Glomerular endothelial cell (primary cell): ENCODE results near the gene CCDC82. TPM values are rescaled to one million over a fixed set of nuclear protein-coding genes. Genes with fewer than 3 reads are reported as not detected.

Experiments used
- DNase-seq: peaks from one replicate; pipeline ENCODE4 v3.0.0-alpha.2; 2011; ENCODE audit warnings: low read depth, low spot score; ENCODE audit errors: extremely low read depth
- total RNA-seq: library from RNA; depleted of rRNA; stranded (reverse); fragments of >200 nt; gene quantifications from 2 replicates; pipeline ENCODE4 v1.2.3, GENCODE V29; 2015

Gene CCDC82
- total RNA-seq, 1 donor from 2014 or later = 24.6 TPM

DNA sequence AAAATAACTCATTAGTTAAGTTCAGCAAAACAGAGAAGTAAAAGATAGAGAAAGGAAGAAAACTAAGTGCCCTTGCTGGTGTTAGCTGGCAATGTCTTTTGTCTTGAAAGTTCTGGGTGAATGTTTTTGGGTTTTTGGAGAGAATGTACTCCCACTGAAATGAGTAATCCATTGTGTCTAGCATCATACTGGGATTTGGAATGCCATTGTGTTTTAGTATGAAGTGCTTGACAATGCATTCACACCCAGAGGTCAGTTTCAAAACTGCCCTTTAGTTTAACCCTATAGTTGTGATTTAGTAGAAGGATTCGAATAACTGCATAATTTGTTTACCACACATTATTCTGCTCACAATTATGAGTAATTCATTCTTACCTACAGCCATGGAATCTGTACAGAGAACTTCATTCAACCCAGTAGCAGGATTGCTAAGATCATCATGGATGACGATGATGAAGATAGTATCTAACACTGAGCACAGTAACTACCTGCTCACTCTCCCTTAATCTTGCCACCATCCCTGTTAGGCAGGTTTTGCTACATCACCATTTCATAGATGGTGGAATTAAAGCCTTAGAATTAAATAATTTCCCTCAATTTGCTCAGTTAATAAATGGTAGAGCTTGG lies 80.6 kb downstream of the CCDC82 start:
- no peak for DNase-seq

DNA sequence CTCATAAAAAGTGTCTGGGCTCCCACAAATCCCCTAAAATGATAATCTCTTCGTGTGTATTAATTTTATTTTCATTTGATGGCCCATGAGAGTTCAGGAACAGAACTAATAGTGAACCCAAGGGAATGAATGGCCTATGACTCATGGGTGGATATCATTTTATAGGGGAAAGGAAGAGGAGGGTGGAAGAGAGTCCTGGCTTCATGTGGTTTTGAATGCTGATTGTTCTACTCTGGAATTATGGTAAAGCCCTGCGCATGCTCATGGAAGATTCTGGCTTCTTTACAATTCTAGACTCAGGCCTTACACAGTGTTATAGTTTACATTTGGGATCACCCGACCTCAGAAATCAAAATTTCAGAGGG lies 82.0 kb downstream of the CCDC82 start:
- DNase-seq = peak; percentile 75

DNA sequence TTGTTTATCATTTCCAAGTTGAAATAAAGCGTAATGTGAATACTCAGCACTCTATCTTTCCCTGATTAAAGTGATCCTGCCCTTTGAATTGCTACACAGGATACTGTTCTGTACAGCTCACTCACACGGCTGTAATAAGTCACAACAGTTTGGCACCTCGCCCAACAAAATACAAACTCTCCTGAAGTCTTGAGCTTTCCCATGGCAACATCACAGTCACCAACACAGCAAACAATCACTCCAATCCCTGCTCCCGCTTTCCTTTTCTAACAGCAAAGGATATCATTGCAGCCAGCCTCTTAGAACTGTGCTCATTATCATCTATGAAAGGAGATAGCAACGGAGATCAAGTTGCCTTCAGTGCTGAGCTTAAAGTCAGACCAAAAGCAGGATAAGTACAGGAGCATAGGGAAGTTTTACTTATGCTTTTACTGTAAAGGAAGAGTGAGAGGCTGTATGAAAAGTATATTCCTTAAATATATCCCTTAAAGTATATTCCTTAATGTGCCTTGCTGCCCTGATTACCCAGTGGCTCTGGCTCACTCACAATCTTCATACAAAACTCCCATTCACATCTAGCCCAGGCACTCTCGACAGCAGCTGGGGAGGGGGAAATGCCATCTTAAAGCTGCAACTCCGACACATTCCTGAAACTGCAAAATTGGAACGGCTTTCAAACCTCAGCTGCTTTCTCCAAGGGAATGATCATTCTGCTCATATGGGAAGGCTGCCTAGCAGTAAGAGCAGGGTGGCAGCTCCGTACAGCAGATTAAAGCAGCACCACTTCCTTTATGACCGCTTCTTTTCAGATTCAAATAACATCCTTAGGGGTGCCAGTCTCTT lies 82.6 kb downstream of the CCDC82 start:
- DNase-seq = peak; percentile 100

DNA sequence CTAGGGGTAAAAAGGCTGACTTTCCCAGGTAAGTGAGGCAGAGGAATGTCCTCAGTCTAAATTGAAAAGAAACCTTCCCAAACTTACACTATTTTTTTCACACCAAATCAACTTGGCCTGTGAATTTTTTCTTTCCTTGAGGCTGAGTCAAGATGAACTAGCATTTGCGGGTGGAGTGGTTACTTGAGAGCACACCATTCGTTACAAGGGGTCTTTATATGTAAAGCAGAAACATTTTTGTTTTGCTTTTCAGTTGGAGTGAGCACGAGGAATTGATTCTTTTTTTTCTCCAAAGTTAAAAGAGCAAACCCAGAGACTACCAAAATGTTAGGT lies 83.1 kb downstream of the CCDC82 start:
- DNase-seq = no peak

DNA sequence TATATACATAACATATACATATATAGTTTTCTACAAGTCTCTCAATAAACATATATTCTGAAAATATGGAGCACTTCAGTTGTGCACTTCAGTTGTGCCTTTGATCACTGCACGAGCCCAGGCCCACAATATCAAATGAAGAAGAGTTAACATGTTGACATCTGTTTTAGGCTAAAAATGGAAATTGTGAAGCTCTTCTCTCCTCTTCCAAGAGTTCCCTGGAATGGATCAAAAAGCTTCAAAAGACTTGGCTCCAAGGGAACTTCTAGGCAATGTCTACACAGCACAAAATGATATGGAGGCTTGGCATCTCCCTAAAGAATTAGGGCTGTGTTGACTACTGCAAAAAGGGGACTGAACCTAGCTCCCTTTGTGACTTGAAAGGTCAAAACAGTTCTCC lies 83.6 kb downstream of the CCDC82 start:
- no peak for DNase-seq

DNA sequence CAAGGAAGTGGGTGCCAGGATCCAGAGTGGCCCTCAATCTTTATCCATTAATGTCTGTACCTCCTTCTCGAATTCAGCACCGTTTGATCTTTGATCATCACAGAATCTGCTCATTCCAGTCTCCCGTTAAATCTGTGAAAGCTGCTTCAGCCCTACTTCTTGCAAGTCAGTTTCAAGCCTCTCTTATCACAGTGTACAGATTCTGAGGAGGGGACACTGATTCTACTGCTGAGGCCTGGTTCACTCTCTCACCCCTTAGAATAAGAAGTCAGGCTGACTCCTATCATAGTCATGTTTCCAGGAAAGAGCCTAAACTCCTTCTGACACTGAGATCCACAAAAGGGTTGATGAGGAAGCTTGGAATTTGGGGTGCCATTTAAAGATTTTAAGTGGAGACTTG lies 85.7 kb downstream of the CCDC82 start:
- no peak for DNase-seq

DNA sequence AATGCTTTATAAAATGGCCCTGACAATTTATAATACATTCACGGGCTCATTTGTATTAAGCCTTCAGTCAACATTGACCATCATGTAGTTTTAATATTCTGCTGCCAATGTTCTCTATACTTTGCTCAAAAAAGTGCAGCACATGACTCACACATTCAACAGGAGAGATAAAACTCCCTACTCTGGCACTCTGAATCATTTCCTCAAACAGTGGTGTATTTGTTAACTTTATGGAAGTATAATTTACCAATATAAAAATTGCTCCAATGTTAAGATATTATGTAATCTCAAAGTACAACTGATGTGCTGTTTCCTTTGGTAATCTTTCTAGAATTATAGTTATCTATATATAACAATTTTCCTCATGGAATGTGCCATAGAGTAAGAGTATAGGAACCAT lies 86.6 kb downstream of the CCDC82 start:
- DNase-seq = no peak

Other genes with a start within 250 kb of the CCDC82 start
- gene MAML2, start 46.7 kb downstream of the CCDC82 start, total RNA-seq = 10.7 and 20.0 TPM in 2 replicates
- 6.2 and 6.8 TPM in 2 replicates for gene JRKL, start 101 bp upstream of the CCDC82 start, total RNA-seq